Uterus (tissue), 2 donors: Measurements from ENCODE around the gene HERC3.

Experiments
- CTCF ChIP-seq, 4 experiments: fragments of 200-600 bp in 2 of 4; fragments of 450-650 bp in 2 of 4; sonication (generic) in 2 of 4; IDR thresholded peaks; one replicate each; pipeline ENCODE4 v1.5.1; 2016 to 2019; ENCODE audit warnings: antibody characterized with exemption in 4 of 4, mild to moderate bottlenecking in 2 of 4, moderate library complexity in 1 of 4
- POLR2A ChIP-seq, 2 donors: fragments of 450-650 bp; IDR thresholded peaks; one replicate each; pipeline ENCODE4 v1.6.1; 2016; ENCODE audit warnings: antibody characterized with exemption in 2 of 2, mild to moderate bottlenecking in 1 of 2, moderate library complexity in 1 of 2

GRCh38 chr4:88731381-88731780, 139.1 kb downstream of the HERC3 start:
- TF ChIP-seq POLR2A (IDR thresholded peaks at IDR 0.05) = no peak
- TF ChIP-seq CTCF (IDR thresholded peaks at IDR 0.05) = no peak
